Upper lobe of left lung (tissue), 4 donors: ENCODE results near the gene PSMA6.

Source experiments
- CTCF ChIP-seq, 6 experiments: fragments of 450-650 bp in 4 of 6; fragments of 200-600 bp in 2 of 6; sonication (generic) in 2 of 6; IDR thresholded peaks; one replicate each; pipeline ENCODE4 v1.5.1; 2016 to 2019; ENCODE audit warnings: antibody characterized with exemption in 6 of 6
- POLR2AphosphoS5 ChIP-seq, 2 donors: sonication (generic); formaldehyde crosslinking; IDR thresholded peaks; one replicate each; pipeline ENCODE4 v1.5.1; 2017; ENCODE audit warnings: antibody characterized with exemption in 2 of 2

- TF ChIP-seq POLR2AphosphoS5 (IDR thresholded peaks at IDR 0.05): no peak
- no peak for TF ChIP-seq CTCF (IDR thresholded peaks at IDR 0.05)
Measured at GRCh38 chr14:35362450-35362849, 70.3 kb downstream of the PSMA6 start.
